Measurements from ENCODE around the gene PODXL.

The PODXL gene

GRCh38 chr7:131563918-131564317, 7.5 kb upstream of the PODXL start:
- DNase-seq: no peak

GRCh38 chr7:131562941-131563340, 6.5 kb upstream of the PODXL start:
- no peak for DNase-seq

GRCh38 chr7:131560061-131560460, 3.6 kb upstream of the PODXL start:
- no peak for DNase-seq

GRCh38 chr7:131557652-131558385, 1.4 kb upstream of the PODXL start:
- DNase-seq: no peak

GRCh38 chr7:131556909-131557651, 652 bp upstream of the PODXL start:
- DNase-seq: no peak

- DNase-seq: no peak
Measured at GRCh38 chr7:131555552-131556052, 826 bp downstream of the PODXL start.

- DNase-seq: no peak
Measured at GRCh38 chr7:131554880-131555516, 1.4 kb downstream of the PODXL start.

- DNase-seq: no peak
Measured at GRCh38 chr7:131553931-131554330, 2.5 kb downstream of the PODXL start.

GRCh38 chr7:131552053-131552452, 4.4 kb downstream of the PODXL start:
- no peak for DNase-seq

GRCh38 chr7:131550846-131551245, 5.6 kb downstream of the PODXL start:
- DNase-seq: no peak

GRCh38 chr7:131548371-131548770, 8.1 kb downstream of the PODXL start:
- DNase-seq: no peak

GRCh38 chr7:131547589-131547988, 8.8 kb downstream of the PODXL start:
- no peak for DNase-seq

GRCh38 chr7:131546583-131547141, 9.8 kb downstream of the PODXL start:
- peak; percentile 29 for DNase-seq

GRCh38 chr7:131546126-131546525, 10.3 kb downstream of the PODXL start:
- DNase-seq: peak; percentile 96

GRCh38 chr7:131544449-131545301, 11.8 kb downstream of the PODXL start:
- no peak for DNase-seq

- DNase-seq: no peak
Measured at GRCh38 chr7:131544021-131544420, 12.4 kb downstream of the PODXL start.

GRCh38 chr7:131543298-131543697, 13.1 kb downstream of the PODXL start:
- DNase-seq: no peak

GRCh38 chr7:131540491-131541162, 15.8 kb downstream of the PODXL start:
- peak; percentile 36 for DNase-seq

- no peak for DNase-seq
Measured at GRCh38 chr7:131538813-131539179, 17.6 kb downstream of the PODXL start.

GRCh38 chr7:131538071-131538812, 18.2 kb downstream of the PODXL start:
- no peak for DNase-seq

- DNase-seq: no peak
Measured at GRCh38 chr7:131537571-131537978, 18.9 kb downstream of the PODXL start.

Measured in NCI-H2029 treated with DMSO at 0.1 percent for 48 hours (cell line).